HepG2 (cell line): ENCODE measurements around the gene SRSF12. TPM values are rescaled to one million over a fixed set of nuclear protein-coding genes. Genes with fewer than 3 reads are reported as not detected.
A peak's percentile ranks its signal among the peaks of the same experiment; 100 is the strongest.

Experiments used
- ATF2 ChIP-seq: sonication (generic); formaldehyde crosslinking; IDR thresholded peaks from 2 replicates; pipeline ENCODE4 v1.4.0; 2020; ENCODE audit warnings: missing genetic modification reagents
- CAMTA2 ChIP-seq: sonication (generic); formaldehyde crosslinking; IDR thresholded peaks from 2 replicates; pipeline ENCODE4 v1.4.0; 2020; ENCODE audit warnings: mild to moderate bottlenecking, missing genetic modification reagents, borderline replicate concordance
- CHCHD3 ChIP-seq: sonication (generic); formaldehyde crosslinking; IDR thresholded peaks from 2 replicates; pipeline ENCODE4 v1.8.0; 2022; ENCODE audit warnings: mild to moderate bottlenecking, missing genetic modification reagents, moderate library complexity
- DPF2 ChIP-seq: sonication (generic); formaldehyde crosslinking; IDR thresholded peaks from 2 replicates; pipeline ENCODE4 v1.4.0; 2020; ENCODE audit warnings: mild to moderate bottlenecking, low read depth, missing genetic modification reagents, borderline replicate concordance
- DR1 ChIP-seq: sonication (generic); formaldehyde crosslinking; IDR thresholded peaks from 2 replicates; pipeline ENCODE4 v1.8.0; 2021; ENCODE audit warnings: mild to moderate bottlenecking, missing genetic modification reagents, inconsistent platforms
- EP300 ChIP-seq, 3 experiments: sonication (generic) in 1 of 3; formaldehyde crosslinking in 1 of 3; IDR thresholded peaks; 2 replicates each; pipeline versions ENCODE4 v1.5.1 to v1.6.1; 2011 to 2020; ENCODE audit warnings: low read depth in 2 of 3, low read length in 2 of 3, borderline replicate concordance in 1 of 3, improper control_type of control experiment in 1 of 3, mild to moderate bottlenecking in 1 of 3, missing genetic modification reagents in 1 of 3, moderate library complexity in 1 of 3
- ETV5 ChIP-seq: IDR thresholded peaks from 2 replicates; pipeline ENCODE4 v1.6.1; 2018; ENCODE audit warnings: missing biosample characterization, missing genetic modification reagents, inconsistent platforms, borderline replicate concordance
- GATA4 ChIP-seq: sonication (generic); IDR thresholded peaks from 2 replicates; pipeline ENCODE4 v1.6.1; 2016; ENCODE audit warnings: antibody characterized with exemption, low read depth, borderline replicate concordance
- HCFC1 ChIP-seq: fragments of 150-350 bp; IDR thresholded peaks from 2 replicates; pipeline ENCODE4 v1.6.1; 2014; ENCODE audit warnings: low read depth, low read length
- HIVEP1 ChIP-seq: sonication (generic); formaldehyde crosslinking; IDR thresholded peaks from 2 replicates; pipeline ENCODE4 v1.4.0; 2020; ENCODE audit warnings: mild to moderate bottlenecking, missing genetic modification reagents
- IRF2 ChIP-seq: IDR thresholded peaks from 2 replicates; pipeline ENCODE4 v1.6.1; 2018; ENCODE audit warnings: missing genetic modification reagents, missing compliant biosample characterization
- PRPF4 ChIP-seq: fragments of 200-400 bp; formaldehyde crosslinking; IDR thresholded peaks from 2 replicates; pipeline ENCODE4 v1.6.1; 2016; ENCODE audit warnings: low read length, low read depth; ENCODE audit not compliant: poor library complexity, severe bottlenecking
- REPIN1 ChIP-seq: sonication (generic); formaldehyde crosslinking; IDR thresholded peaks from 2 replicates; pipeline ENCODE4 v1.8.0; 2022; ENCODE audit warnings: missing genetic modification reagents, low read depth, mild to moderate bottlenecking, borderline replicate concordance
- RFXANK ChIP-seq: IDR thresholded peaks from 2 replicates; pipeline ENCODE4 v1.6.1; 2016
- SATB2 ChIP-seq: sonication (generic); formaldehyde crosslinking; IDR thresholded peaks from 2 replicates; pipeline ENCODE4 v1.5.0; 2020; ENCODE audit warnings: missing genetic modification reagents
- SIN3B ChIP-seq: fragments of 150-350 bp; IDR thresholded peaks from 2 replicates; pipeline ENCODE4 v1.6.1; 2014; ENCODE audit warnings: low read length
- TBP ChIP-seq: sonication (generic); formaldehyde crosslinking; IDR thresholded peaks from 2 replicates; pipeline ENCODE4 v1.5.0; 2020; ENCODE audit warnings: missing genetic modification reagents
- ZC3H13 ChIP-seq: sonication (generic); formaldehyde crosslinking; IDR thresholded peaks from 2 replicates; pipeline ENCODE4 v1.8.1; 2023; ENCODE audit warnings: mild to moderate bottlenecking, missing genetic modification reagents, moderate library complexity
- ZNF160 ChIP-seq: sonication (generic); formaldehyde crosslinking; IDR thresholded peaks from 2 replicates; pipeline ENCODE4 v1.8.0; 2022; ENCODE audit warnings: mild to moderate bottlenecking, inconsistent platforms, missing genetic modification reagents
- ZNF296 ChIP-seq: sonication (generic); formaldehyde crosslinking; conservative IDR thresholded peaks from 2 replicates; pipeline ENCODE4 v1.5.0; 2020; ENCODE audit warnings: mild to moderate bottlenecking, missing genetic modification reagents
- ZNF333 ChIP-seq: sonication (generic); formaldehyde crosslinking; IDR thresholded peaks from 2 replicates; pipeline ENCODE4 v1.4.0; 2020; ENCODE audit warnings: mild to moderate bottlenecking, missing genetic modification reagents, borderline replicate concordance
- ZNF614 ChIP-seq: IDR thresholded peaks from 2 replicates; pipeline ENCODE4 v1.6.1; 2018; ENCODE audit warnings: missing biosample characterization, missing genetic modification reagents, inconsistent platforms, borderline replicate concordance
- ZNF740 ChIP-seq: sonication (generic); formaldehyde crosslinking; IDR thresholded peaks from 2 replicates; pipeline ENCODE4 v1.4.0; 2020; ENCODE audit warnings: missing genetic modification reagents
- ZNF75D ChIP-seq: sonication (generic); formaldehyde crosslinking; IDR thresholded peaks from 2 replicates; pipeline ENCODE4 v1.8.1; 2023; ENCODE audit warnings: missing genetic modification reagents, mild to moderate bottlenecking, borderline replicate concordance
- ZNF776 ChIP-seq: sonication (generic); formaldehyde crosslinking; IDR thresholded peaks from 2 replicates; pipeline ENCODE4 v1.4.0; 2020; ENCODE audit warnings: mild to moderate bottlenecking, missing genetic modification reagents
- polyA plus RNA-seq, 8 experiments: library from polyadenylated mRNA; depleted of rRNA in 3 of 8; stranded (reverse) in 7 of 8; unstranded in 1 of 8; fragments of >200 nt; fragmentation: Illumina TruSeq in 4 of 8; extraction: Trizol in 4 of 8; gene quantifications; 2 replicates each; pipeline versions ENCODE4 v1.2.1 to v1.2.3, GENCODE V29; 2011 to 2016; ENCODE audit warnings: low read depth in 4 of 8, missing spikeins in 1 of 8, mixed read lengths in 1 of 8; ENCODE audit not compliant: insufficient read depth in 1 of 8
- total RNA-seq, 5 experiments: library from RNA; depleted of rRNA; stranded (reverse); fragments of >200 nt; fragmentation: Illumina TruSeq; extraction: Trizol; gene quantifications; 2 replicates each; pipeline ENCODE4 v1.2.3, GENCODE V29; 2016; ENCODE audit warnings: low read depth in 1 of 5
- TF ChIP-seq, protein P1 (sequence below): IDR thresholded peaks from 2 replicates; pipeline ENCODE4 v1.6.1; 2012; ENCODE audit warnings: inconsistent platforms
- TF ChIP-seq, protein P2 (sequence below): sonication (generic); formaldehyde crosslinking; IDR thresholded peaks from 2 replicates; pipeline ENCODE4 v1.4.0; 2020; ENCODE audit warnings: mild to moderate bottlenecking, missing genetic modification reagents

Gene SRSF12
- total and polyA plus RNA-seq, 2 of the 13 experiments (the other 11 are each of a cell fraction or from before 2014, with no cell fraction given), result 1.7 to 1.9 TPM

DNA sequence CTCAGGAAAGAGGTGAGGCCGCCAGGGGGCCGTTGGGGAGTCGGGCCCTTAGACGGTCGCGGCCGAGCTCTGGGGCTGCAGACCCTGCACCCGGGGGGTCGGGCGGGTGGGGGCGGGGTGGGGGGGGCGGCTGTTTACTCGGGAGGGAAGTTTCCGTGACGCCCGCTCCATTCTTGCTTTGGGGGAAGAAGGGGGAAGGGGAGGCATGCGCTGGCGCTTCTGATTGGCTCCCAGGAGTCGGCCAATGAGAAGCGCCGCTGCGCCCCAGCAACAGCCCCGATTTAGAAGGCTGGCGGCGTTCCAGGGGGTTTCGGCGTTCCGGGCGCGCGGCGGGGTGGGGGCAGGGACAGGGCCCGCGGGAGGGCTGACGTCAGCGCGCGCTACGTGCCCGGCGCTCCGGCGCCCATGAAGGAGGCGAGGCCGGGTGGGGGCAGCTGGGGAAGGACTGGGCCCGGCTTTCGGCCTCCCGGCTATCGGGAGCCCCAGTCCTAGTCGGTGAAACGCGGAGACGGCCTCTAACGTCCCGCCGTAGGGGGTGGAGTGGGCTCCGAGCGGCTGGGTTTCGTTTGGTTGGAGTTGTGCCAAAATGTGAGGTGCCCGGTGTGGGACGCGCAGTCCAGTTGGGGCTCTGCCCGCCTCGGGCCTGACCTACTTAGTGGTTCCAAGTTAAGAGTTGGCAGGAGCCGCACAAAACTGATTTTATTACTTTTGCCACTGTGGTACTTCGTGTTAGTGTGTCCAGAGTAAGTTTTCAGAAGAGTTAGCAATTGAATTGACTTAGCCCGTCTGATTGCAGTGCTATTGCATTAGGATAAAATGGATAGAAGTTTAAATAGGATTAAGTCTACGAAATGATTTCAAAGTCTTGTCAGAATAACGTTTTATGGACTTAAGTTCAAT, 36.2 kb downstream of the SRSF12 start (continued):
- TF ChIP-seq ZNF614 (CRISPR knock-in tag) (peak; percentile 71; the same call in 1 of the 2 replicates), ZNF776 (CRISPR knock-in tag) (0 out of 2 replicates have a peak, but pooled peaks have one; percentile 55), ZNF296 (0 out of 2 replicates have a peak, but pooled peaks have one; percentile 66), GATA4 (0 out of 2 replicates have a peak, but pooled peaks have one; percentile 47), ETV5 (CRISPR knock-in tag) (peak; percentile 35; the same call in 1 of the 2 replicates), PRPF4 (peak; percentile 78), ZNF75D (CRISPR knock-in tag) (no peak), CHCHD3 (CRISPR knock-in tag) (peak; percentile 22; the same call in 1 of the 2 replicates), HIVEP1 (CRISPR knock-in tag) (peak; percentile 59; the same call in 1 of the 2 replicates), ZC3H13 (peak; percentile 100), IRF2 (peak; percentile 47; the same call in 1 of the 2 replicates), HCFC1 (no peak), DPF2 (CRISPR knock-in tag) (no peak), RFXANK (CRISPR knock-in tag) (peak; percentile 97), ZNF333 (CRISPR knock-in tag) (peak; percentile 46; the same call in 1 of the 2 replicates), SATB2 (peak; percentile 65; the same call in 1 of the 2 replicates), SIN3B (no peak), ATF2 (CRISPR knock-in tag) (peak; percentile 97), TBP (CRISPR knock-in tag) (0 out of 2 replicates have a peak, but pooled peaks have one; percentile 85), EP300 (IDR thresholded peaks at IDR 0.05; ENCODE audit: low read depth in 2 of 2, low read length in 2 of 2) (peak; percentile 31 to 90; a peak in 3 of 4 replicates), EP300 (CRISPR knock-in tag; IDR thresholded peaks at IDR 0.05; ENCODE audit: borderline replicate concordance) (peak; percentile 49; the same call in 1 of the 2 replicates), ZNF740 (peak; percentile 59; the same call in 1 of the 2 replicates), DR1 (CRISPR knock-in tag) (no peak), REPIN1 (CRISPR knock-in tag) (0 out of 2 replicates have a peak, but pooled peaks have one; percentile 51), ZNF160 (CRISPR knock-in tag) (0 out of 2 replicates have a peak, but pooled peaks have one; percentile 44), CAMTA2 (CRISPR knock-in tag) (peak; percentile 72; the same call in 1 of the 2 replicates)
- TF ChIP-seq, protein P1, sequence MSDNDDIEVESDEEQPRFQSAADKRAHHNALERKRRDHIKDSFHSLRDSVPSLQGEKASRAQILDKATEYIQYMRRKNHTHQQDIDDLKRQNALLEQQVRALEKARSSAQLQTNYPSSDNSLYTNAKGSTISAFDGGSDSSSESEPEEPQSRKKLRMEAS, result peak; percentile 73
- TF ChIP-seq, protein P2, sequence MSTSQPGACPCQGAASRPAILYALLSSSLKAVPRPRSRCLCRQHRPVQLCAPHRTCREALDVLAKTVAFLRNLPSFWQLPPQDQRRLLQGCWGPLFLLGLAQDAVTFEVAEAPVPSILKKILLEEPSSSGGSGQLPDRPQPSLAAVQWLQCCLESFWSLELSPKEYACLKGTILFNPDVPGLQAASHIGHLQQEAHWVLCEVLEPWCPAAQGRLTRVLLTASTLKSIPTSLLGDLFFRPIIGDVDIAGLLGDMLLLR, result peak; percentile 47; the same call in 1 of the 2 replicates
